ENCODE results near the gene LRRC49.

DNA sequence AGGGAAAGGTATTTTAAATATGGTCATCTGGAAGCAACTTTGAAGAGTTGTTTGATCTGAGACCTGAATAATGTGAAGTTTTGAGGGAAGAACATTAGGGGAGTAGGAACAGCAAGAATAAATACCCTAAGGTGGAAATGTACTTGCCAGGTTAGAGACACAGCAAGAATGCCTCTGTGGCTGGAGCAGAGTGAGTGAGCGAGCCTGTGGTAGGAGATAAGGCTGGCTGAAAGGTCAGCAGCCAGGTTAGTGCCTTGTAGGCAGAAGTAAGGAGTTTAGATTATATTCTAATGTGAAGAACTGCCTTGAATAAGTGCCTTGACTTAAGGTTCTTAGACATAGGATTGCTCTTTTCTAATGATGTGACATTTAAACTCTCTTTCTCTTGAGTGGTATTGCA, 18.3 kb downstream of the LRRC49 start:
- TF ChIP-seq REST (IDR thresholded peaks at IDR 0.05; ENCODE audit: insufficient read depth in 1 of 2, low read depth in 2 of 2, low read length in 2 of 2) = no peak
- TF ChIP-seq FOXP2 (optimal IDR thresholded peaks at IDR 0.05; ENCODE audit: borderline replicate concordance, extremely low read depth, extremely low read length, insufficient read depth) = no peak
